Activated CD4-positive, alpha-beta T cell treated with anti-CD3 and anti-CD28 coated beads, Interleukin-2, amount 50 U/mL, for 48 hours (primary cell): Measurements from ENCODE around the gene TTC21B.

Experiments used
- DNase-seq, 2 experiments: peaks; one replicate each; pipeline ENCODE4 v3.0.0-alpha.2; 2020

TTC21B gene

DNA sequence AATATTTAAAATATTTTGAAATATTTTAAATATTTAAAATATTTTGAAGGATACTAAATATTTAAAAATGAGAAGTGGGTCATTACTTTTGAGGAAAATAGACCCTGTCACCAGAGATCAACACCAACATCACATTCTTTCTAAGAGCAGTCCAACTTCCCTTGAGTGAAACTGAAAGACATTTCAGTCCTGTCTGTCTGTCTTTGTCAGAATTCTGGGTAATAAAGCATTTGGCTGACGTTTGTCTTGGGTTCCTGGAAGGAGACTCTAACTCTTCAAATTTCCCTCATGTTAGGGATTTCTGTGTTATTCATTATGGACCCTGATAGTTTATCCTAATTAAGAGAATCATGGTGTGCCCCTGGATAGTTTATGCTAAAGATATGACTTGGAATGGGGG lies 32.8 kb downstream of the TTC21B start:
- no peak for DNase-seq

- DNase-seq: no peak
These were observed 39.9 kb downstream of the TTC21B start for GRCh38 chr2:165913636-165914035.

DNA sequence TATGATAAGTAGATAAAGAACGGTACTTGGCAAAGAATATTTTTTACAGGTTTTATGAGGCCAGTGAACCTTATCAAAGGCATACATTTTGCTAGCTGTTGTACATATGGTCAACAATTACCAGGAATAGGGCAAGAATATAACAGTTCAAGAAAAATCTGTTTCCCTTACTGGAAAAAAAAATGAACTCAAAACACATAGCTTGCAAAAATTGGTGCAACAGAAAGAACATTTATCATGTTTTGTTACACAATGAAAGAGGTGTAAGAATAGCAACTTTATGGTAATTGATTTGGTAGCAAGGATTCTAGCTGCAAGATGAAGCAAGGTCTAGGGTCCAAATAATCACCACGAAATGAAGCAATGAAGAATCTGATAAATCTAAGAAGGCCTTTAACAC lies 41.6 kb downstream of the TTC21B start:
- DNase-seq: no peak

DNA sequence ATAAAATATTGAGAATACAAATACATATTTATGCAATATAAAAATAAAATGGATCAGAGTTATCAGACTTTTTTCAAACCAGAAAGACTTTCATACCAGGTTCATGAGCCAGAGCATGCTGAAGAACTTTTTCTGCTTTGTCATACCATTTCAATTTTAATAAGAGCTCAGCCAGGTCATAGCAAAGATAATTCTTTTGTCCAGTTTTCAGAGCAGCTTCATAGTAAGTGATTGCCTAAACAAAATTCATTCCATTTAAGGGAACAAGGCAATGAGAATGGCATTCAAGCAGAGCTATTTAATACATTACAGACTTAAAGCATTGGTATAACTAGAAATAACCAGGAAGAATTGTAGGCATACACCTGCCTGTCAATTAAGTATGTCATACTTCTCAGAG lies 42.3 kb downstream of the TTC21B start:
- no peak for DNase-seq

DNA sequence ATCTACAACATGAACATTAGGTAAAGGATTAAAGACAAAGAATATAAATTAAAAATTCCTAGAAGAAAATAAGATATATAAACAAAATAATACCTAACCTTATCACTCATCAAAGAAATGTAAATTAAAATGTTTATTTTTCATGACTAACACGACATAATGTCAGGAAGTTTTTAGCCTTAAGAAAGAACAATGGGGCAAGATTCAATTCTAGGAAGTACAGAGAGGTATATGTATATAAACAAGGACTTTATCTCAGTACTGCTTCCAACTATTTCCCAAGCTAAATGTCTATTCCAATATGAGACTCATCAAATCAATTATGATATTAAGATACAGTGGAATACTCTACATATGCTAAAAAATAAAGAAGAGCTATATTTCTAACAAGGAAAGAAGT lies 44.1 kb downstream of the TTC21B start:
- no peak for DNase-seq

DNA sequence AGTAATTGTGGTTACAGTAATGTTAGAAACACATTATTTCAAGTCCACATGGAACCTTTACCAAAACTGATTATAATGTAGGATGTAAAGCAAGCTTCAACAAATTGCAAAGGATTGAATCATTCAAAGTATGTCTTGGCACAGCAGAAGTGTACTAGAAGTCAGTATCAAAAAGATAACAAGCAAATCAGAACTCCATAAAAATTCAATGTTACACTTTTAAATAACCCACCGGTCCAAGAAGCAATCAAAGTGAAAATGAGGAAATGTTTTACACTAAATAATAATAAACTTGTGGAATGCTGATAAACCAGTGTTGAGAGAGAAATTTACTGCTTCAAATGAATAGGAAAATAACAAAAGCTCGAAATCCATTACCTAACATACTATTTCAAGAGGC lies 47.7 kb downstream of the TTC21B start:
- DNase-seq: no peak

DNA sequence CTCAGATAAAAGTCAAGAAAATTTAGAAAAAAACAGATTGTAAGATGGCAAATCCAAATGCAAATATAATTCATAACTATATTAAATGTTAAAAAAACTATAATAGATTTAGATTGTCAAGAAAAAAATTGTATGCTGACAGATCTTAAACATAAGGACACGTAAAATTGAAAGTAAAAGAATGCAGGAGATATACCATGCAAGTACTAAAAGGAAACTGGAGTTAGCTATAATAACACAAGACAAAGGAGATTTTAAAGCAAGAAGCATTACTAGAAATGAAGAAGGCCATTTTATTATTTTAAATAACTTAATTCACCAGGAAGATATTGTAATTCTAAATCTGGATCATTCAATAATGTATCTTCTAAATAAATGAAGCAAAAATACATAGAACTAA lies 48.3 kb downstream of the TTC21B start:
- DNase-seq: no peak

- DNase-seq: no peak
These were observed 49.1 kb downstream of the TTC21B start for GRCh38 chr2:165904432-165904831.

DNA sequence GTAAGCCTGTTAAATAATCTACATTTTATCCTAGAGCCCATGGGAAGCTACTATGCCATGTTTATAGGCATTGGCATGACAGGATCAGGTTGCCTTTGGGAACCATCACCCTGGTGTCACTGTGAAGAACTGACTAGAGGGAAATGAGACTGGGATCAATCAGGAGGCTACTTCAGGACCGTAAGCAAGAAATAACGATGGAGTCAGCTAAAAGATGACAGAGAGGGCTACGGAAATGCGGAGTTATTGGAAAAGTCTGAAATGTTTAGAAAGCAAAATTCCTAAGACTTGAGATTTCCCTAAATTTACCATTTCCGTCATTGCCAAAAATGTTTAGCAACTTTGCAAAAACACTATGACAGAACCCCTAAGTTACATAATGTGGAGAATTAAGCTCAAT lies 50.2 kb downstream of the TTC21B start:
- DNase-seq: no peak

DNA sequence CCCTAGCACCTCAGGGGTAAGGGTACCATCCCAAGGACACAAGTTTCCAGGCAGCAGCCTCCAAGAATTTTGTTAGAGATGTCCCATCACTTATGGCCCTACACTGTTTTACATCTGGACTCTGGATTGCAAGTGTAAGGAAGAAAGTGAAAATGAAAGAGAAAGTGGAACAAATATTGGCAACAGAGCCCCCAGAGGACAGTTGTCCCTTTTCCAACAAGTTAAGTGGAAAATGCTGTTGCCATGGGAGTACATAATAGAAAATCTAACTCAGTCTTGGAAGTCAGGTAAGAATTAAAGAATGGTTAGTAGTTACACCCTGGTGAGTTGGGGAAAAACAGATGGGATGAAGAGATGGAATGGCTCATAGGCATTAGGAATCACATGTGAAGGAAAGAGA lies 50.6 kb downstream of the TTC21B start:
- no peak for DNase-seq

DNA sequence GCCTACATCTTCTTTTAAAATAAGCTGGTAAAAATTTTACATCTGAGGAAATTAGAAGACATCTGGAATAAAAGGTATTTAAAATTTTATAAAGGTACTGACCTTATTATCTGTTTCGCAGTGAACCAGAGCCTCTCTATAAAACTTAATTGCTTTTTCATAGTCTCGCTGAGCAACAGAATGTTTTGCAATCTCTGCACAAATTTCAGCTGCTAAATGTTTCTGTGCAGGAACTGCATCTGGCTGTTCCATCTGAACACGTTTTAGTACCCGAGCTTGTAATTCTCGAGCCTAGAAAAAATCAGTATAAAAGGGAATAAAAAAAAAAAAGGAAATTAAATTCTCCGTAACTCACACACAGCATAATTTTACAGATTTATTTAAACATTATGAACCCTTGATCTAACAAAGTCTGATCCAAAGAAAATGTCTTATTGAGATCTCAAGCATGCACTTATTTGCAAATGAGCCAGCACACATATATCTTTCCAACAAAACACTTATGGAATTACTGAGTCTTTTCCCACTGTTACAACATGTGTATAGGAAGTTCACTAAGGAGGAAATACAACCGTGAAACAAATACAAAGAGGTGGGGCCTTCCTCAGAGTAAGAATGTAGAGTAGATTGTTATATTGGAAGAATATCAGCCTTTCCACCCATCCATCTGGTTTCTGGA lies 51.8 kb downstream of the TTC21B start:
- no peak for DNase-seq

- no peak for DNase-seq
These were observed 54.3 kb downstream of the TTC21B start for GRCh38 chr2:165899311-165899710.

- DNase-seq: no peak
These were observed 55.2 kb downstream of the TTC21B start for GRCh38 chr2:165898381-165898780.

DNA sequence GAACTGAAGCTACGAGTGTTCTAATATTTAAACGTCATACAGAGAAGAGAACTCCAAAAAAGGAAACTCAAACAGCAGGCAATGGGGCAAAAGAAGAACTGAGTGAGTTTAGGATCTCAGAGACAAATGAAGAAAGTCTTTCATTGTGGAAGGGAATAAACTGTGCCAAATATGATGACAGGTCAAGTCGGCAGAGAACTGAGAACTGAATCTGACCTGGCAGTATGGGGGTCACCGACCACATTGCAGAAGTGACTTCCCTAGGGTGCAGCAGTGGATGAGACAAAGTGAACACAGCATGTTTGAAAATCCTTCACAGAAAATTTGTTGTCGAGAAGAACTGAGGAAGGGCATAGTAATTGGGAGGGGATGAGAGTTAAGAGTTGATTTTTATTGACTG lies 55.9 kb downstream of the TTC21B start:
- no peak for DNase-seq

DNA sequence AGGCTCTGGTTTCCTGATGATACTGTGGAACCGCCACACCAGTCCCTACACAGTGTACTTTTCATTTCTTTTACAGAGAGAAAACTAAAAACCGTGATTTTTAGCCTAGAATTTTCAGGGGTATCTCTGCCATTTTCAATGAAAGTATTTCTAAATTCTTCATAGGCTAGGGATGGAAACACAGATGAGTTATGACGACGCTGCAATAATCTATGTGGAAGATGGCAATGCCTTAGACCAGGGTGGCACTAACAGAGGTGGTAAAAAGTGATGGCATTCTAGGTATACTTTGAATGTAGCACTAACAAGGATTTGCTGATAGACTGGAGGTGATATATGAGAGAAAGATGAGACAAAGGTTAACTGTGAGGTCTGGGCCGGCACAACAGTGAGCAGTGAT lies 56.5 kb downstream of the TTC21B start:
- DNase-seq: no peak

- no peak for DNase-seq
These were observed 57.6 kb downstream of the TTC21B start for GRCh38 chr2:165895974-165896373.

- no peak for DNase-seq
These were observed 60.0 kb downstream of the TTC21B start for GRCh38 chr2:165893556-165893955.

DNA sequence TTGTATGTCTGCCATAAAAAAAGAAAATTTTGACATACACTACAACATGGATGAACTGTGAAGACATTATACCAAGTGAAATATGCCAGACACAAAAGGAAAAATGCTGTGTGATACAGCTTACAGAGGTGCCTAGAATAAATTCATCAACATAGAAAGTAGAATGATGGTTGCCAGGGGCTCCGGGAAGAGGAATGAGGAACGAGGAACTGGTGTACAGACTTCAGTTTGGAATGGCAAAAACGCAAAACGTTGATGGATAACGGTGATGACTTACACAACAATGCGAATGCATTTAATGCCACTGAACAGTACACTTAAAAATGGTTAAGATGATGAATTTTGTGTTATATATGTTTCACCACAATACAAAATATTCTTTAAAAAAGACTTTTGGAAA lies 61.0 kb downstream of the TTC21B start:
- DNase-seq: no peak

DNA sequence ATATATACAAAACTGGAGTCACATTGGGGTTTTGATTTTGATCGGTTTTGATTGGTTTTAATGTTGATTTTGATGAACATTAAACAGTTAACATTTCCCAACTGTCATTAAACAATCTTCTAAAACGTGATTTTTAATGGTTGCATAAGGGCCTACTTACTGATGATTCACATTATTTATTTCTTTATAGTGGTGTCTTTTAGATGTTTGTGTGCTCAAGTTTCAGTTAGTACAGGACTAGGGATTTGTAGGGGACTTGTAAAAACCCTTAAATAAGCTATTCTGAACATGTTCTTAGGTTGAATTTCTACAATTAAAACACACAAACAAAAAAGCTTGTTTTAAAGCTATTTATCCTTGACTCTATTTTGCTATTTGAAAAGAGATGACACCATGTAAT lies 61.6 kb downstream of the TTC21B start:
- DNase-seq: no peak

DNA sequence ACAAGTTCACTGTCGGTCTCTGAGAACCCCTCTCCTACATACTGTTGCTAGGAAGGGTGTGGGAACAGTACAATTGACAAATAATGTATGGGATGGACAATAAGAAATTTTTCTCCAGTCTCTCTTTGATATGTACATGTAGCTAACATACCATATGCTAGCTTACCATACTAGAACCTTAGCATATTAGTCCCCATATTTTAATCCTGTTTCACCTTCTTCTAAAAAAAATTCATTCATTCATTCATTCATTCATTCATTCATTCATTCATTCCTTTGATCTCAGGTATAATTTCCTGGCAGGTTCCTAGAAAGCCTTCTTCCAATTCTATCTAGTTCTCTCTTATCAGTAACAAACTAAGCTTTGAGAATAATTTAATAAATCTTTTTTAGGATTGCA lies 62.2 kb downstream of the TTC21B start:
- no peak for DNase-seq

DNA sequence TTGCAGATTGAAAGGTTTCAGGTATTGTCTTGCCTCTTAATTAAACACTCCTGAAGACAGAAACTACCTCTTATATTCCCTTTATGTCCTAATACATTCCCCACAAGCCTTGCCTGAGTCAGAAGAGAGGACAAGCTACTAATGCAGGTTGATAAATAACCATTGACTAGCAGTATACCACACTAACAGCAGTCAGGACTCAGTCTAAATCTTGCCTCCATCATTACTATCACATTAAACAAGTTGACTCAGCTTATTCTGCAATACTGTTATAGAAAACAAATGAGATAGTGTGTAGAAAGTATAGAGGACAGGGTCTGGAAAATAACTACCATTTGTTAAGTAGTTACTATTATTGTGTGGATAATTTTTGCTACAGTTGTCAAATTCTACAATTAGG lies 63.8 kb downstream of the TTC21B start:
- DNase-seq: no peak

DNA sequence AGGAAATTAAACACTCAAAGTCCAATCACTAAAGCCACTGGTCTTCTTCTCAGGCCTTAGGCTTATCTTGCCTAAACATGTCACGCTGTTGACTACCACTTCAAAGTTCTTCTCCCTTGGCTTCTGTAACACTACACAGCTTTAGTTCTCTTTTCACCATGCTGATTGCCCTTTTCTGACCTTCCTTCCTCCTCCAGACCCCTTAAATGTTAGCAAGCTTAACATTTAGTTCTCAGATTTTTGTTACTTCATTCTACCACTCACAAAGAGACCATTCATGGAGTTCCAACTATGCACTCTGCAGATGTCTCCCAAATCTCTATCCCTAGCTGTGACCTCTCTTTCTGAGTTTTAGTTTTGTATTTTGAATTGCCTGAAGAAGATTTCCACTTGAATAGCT lies 64.4 kb downstream of the TTC21B start:
- no peak for DNase-seq

GRCh38 chr2:165888171-165888570 lies 65.4 kb downstream of the TTC21B start:
- no peak for DNase-seq

GRCh38 chr2:165886487-165887146 lies 67.0 kb downstream of the TTC21B start:
- DNase-seq: no peak
